ENCODE measurements around the gene AFTPH.

Gene AFTPH

GRCh38 chr2:64587561-64587960 is 63.4 kb downstream of the AFTPH start:
- no peak for DNase-seq (ENCODE audit: low read depth)

GRCh38 chr2:64591188-64591587 is 67.1 kb downstream of the AFTPH start:
- no peak for DNase-seq (ENCODE audit: low read depth)

GRCh38 chr2:64593035-64593655 is 69.0 kb downstream of the AFTPH start:
- no peak for DNase-seq (ENCODE audit: low read depth)

GRCh38 chr2:64594226-64594989 is 70.3 kb downstream of the AFTPH start:
- DNase-seq (ENCODE audit: low read depth): no peak

GRCh38 chr2:64595397-64596176 is 71.5 kb downstream of the AFTPH start:
- no peak for DNase-seq (ENCODE audit: low read depth)

- no peak for DNase-seq (ENCODE audit: low read depth)
These were observed 74.1 kb downstream of the AFTPH start for GRCh38 chr2:64598226-64598625.

- DNase-seq (ENCODE audit: low read depth): no peak
These were observed 75.3 kb downstream of the AFTPH start for GRCh38 chr2:64599469-64599868.

GRCh38 chr2:64601034-64601754 is 77.1 kb downstream of the AFTPH start:
- no peak for DNase-seq (ENCODE audit: low read depth)

- DNase-seq (ENCODE audit: low read depth): no peak
These were observed 77.8 kb downstream of the AFTPH start for GRCh38 chr2:64601785-64602391.

- DNase-seq (ENCODE audit: low read depth): no peak
These were observed 78.3 kb downstream of the AFTPH start for GRCh38 chr2:64602436-64602835.

- no peak for DNase-seq (ENCODE audit: low read depth)
These were observed 80.0 kb downstream of the AFTPH start for GRCh38 chr2:64604155-64604554.

- DNase-seq (ENCODE audit: low read depth): no peak
These were observed 80.9 kb downstream of the AFTPH start for GRCh38 chr2:64605026-64605471.

- DNase-seq (ENCODE audit: low read depth): no peak
These were observed 81.9 kb downstream of the AFTPH start for GRCh38 chr2:64605991-64606478.

GRCh38 chr2:64606479-64607363 is 82.6 kb downstream of the AFTPH start:
- DNase-seq (ENCODE audit: low read depth): peak; percentile 79

GRCh38 chr2:64607381-64608304 is 83.5 kb downstream of the AFTPH start:
- DNase-seq (ENCODE audit: low read depth): no peak

GRCh38 chr2:64608867-64609226 is 84.7 kb downstream of the AFTPH start:
- DNase-seq (ENCODE audit: low read depth): no peak

GRCh38 chr2:64609227-64609941 is 85.3 kb downstream of the AFTPH start:
- peak; percentile 74 for DNase-seq (ENCODE audit: low read depth)

- no peak for DNase-seq (ENCODE audit: low read depth)
These were observed 85.8 kb downstream of the AFTPH start for GRCh38 chr2:64609942-64610281.

GRCh38 chr2:64610316-64610855 is 86.3 kb downstream of the AFTPH start:
- DNase-seq (ENCODE audit: low read depth): no peak
